ENCODE measurements around the gene LANCL1. TPM values are rescaled to one million over a fixed set of nuclear protein-coding genes. Genes with fewer than 3 reads are reported as not detected.

The LANCL1 gene
- total RNA-seq, 1 experiment from 2014 or later: 61.5 TPM

- Histone ChIP-seq H3K4me2 (ENCODE audit: low read length) (no peak overlapping the region), H3K27me3 (ENCODE audit: insufficient read depth, low read length) (no peaks in the 10 kb centered on the region), H3K9me3 (ENCODE audit: control insufficient read depth in 1 of 2, insufficient read depth in 1 of 2, low read depth in 1 of 2, low read length in 2 of 2) (no peaks in the 10 kb centered on the region), H3K4me1 (ENCODE audit: control insufficient read depth in 1 of 2, insufficient read depth in 2 of 2, low read length in 2 of 2) (no peaks in the 10 kb centered on the region), H3K36me3 (ENCODE audit: control insufficient read depth in 1 of 2, insufficient read depth in 2 of 2, low read length in 2 of 2) (no peaks in the 10 kb centered on the region), H3K27ac (ENCODE audit: low read depth, low read length) (no peak overlapping the region), H3K9ac (ENCODE audit: low read length) (no peak overlapping the region), H2AFZ (ENCODE audit: low read depth, low read length, poor library complexity, severe bottlenecking) (no peak overlapping the region), H3K9me2 (ENCODE audit: insufficient read depth) (no peaks in the 10 kb centered on the region), H4K20me1 (ENCODE audit: insufficient read depth) (no peaks in the 10 kb centered on the region), H3K4me3 (replicated peaks in 1 of 2; ENCODE audit: low read depth in 1 of 2, low read length in 2 of 2) (no peak overlapping the region), H3K79me2 (ENCODE audit: insufficient read depth, low read length) (no peaks in the 10 kb centered on the region)
- no peak for ATAC-seq
- DNase-seq (ENCODE audit: low read depth, low spot score): no peak
- RAD21 ChIA-PET (ENCODE audit: low non-redundant PET in 1 of 2, low total read pairs in 2 of 2, uncharacterized antibody in 2 of 2, unreplicated experiment in 2 of 2): no interaction called here
- TF ChIP-seq CTCF (IDR thresholded peaks at IDR 0.05 in 2 of 3, conservative IDR thresholded peaks at IDR 0.05 in 1 of 3; ENCODE audit: borderline replicate concordance in 1 of 3, insufficient read depth in 1 of 3, low read depth in 2 of 3, low read length in 2 of 3) (no peak), ATF3 (IDR thresholded peaks at IDR 0.05) (no peak), ZFX (IDR thresholded peaks at IDR 0.05) (no peak), EGR1 (IDR thresholded peaks at IDR 0.05; ENCODE audit: low read depth) (no peak), EZH2phosphoT487 (IDR thresholded peaks at IDR 0.05; ENCODE audit: borderline replicate concordance) (no peak), SIN3A (IDR thresholded peaks at IDR 0.05; ENCODE audit: low read depth) (no peak), MAX (IDR thresholded peaks at IDR 0.05) (no peak), EZH2 (IDR thresholded peaks at IDR 0.05) (no peak), RAD21 (IDR thresholded peaks at IDR 0.05; ENCODE audit: low read depth) (no peak), CEBPB (IDR thresholded peaks at IDR 0.05; ENCODE audit: low read depth) (no peak), REST (IDR thresholded peaks at IDR 0.05; ENCODE audit: low read depth) (no peak), YY1 (IDR thresholded peaks at IDR 0.05; ENCODE audit: extremely low read depth, insufficient replicate concordance, low read depth, low read length) (no peak), ELF1 (IDR thresholded peaks at IDR 0.05; ENCODE audit: borderline replicate concordance, low read depth) (no peak), TCF7L2 (IDR thresholded peaks at IDR 0.05; ENCODE audit: borderline replicate concordance, extremely low read depth, insufficient read depth, insufficient read length) (no peak), SRF (IDR thresholded peaks at IDR 0.05; ENCODE audit: low read depth) (no peak), JUND (IDR thresholded peaks at IDR 0.05) (no peak), ZNF274 (IDR thresholded peaks at IDR 0.05; ENCODE audit: low read depth, low read length) (no peak), CBX3 (IDR thresholded peaks at IDR 0.05; ENCODE audit: low read depth) (no peak)
- CTCF ChIA-PET: no interaction called here
- intact Hi-C loops (cut with micrococcal nuclease): no loop called here
- POLR2A ChIA-PET: no interaction called here
- no TSS peak for BruUV-seq (replicated peaks)
Observed at GRCh38 chr2:210524533-210524932, 48.0 kb upstream of the LANCL1 start.
